ENCODE results near the gene SMIM32. TPM values are rescaled to one million over a fixed set of nuclear protein-coding genes. Genes with fewer than 3 reads are reported as not detected.
A peak's percentile ranks its signal among the peaks of the same experiment; 100 is the strongest.

Gene SMIM32
- total RNA-seq, 1 donor from 2014 or later: not detected

DNA sequence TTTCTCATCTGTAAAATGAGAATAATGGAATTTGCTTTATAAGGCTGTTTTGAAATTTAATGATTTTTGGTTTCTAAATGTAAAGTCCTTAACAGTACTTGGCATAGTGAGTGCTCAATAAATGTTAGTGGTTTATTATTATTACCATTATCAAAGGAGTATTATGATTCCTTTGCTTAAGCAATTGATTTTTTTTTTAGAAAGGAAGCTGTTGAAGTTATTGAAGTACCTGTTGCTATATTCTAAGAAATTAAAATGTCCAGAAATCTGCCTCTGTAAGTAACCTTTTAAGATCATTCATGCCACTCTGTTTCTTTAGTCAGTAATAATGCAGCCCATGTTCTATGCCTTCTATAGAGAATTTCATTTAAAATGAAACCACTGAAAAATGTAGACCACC lies 45.3 kb downstream of the SMIM32 start:
- ATAC-seq: no peak
- intact Hi-C loops (cut with micrococcal nuclease): no loop called here
- no peak for DNase-seq

DNA sequence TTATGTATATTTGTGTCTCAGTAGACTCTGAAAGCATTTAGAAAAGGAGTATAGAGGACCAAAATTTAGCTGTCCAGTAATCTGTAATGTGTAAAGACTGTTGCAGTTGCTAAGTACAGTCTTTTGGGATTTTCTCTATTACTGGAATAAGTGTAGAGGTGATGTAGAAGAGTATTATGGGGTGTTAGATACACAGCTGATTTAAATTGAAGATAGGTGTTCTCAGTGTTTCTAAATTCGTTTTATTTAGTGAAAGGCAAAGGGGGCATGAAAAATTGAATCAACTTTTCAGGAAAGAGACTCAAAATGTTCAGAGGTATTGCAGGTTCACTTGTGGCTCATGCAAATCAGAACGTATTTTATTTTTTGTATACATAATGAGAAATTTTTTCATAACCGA lies 46.8 kb downstream of the SMIM32 start:
- no peak for DNase-seq
- ATAC-seq: no peak
- intact Hi-C loops (cut with micrococcal nuclease): no loop called here

DNA sequence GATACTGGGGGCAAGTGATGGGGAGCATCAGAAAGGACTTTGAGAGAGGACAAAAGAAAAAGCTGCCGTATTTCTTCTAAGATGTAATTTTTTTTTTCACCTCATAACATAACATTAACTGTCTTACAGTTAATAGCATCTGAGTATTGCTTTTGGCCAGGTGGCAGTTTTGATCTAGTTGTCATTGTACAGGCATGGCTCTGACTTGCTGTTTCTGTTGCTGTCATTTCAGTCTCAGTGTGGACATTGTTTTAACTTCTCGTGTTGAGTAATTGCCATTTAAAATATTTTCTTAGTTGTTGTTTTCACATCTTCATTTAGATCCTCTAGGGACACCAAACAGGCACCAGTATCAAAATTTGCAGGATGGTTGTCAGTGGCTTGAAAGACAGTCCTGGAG lies 47.9 kb downstream of the SMIM32 start:
- intact Hi-C loops (cut with micrococcal nuclease): no loop called here
- DNase-seq: no peak
- ATAC-seq: no peak

DNA sequence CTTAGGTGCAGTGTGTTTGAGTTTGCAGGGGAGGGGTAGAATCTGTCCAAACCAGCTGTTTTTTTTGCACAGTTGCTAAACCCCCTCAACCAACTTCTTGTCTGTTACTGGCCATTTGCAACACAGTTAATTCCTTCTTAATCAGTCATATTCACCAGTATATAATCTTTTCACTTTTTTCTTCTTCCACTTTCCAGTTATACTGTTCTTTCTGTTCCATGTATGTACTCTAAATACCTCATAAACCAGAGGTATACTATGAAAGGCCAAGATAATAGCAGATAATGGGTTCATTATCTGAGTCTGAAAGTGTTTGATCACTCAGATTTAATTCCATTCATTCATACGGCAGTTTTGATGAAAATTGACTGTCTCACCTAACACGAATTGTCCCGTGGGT lies 49.2 kb downstream of the SMIM32 start:
- ATAC-seq (no peak), DNase-seq (no peak)
- intact Hi-C loops (cut with micrococcal nuclease): no loop called here

DNA sequence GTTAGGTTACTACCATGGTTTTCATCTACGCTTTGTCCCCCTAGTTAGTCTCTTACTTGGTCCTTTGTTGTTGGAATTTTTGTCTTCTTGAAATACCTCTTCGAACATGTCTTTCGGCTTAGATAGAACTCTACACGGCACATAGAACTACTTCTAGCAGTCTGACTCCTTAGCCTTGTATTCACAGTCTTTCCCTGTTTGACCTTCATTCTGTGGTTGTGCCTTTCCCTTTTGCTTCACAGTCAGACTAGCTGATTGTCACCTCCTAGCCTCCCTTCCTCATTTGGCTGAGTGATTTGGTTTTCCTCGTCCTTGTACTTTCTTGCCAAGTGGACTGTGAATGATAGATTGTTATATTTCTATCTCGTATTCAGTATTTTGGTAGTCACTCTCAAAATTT lies 49.6 kb downstream of the SMIM32 start:
- DNase-seq (no peak), ATAC-seq (peak; percentile 45)
- intact Hi-C loops (cut with micrococcal nuclease): no loop called here

DNA sequence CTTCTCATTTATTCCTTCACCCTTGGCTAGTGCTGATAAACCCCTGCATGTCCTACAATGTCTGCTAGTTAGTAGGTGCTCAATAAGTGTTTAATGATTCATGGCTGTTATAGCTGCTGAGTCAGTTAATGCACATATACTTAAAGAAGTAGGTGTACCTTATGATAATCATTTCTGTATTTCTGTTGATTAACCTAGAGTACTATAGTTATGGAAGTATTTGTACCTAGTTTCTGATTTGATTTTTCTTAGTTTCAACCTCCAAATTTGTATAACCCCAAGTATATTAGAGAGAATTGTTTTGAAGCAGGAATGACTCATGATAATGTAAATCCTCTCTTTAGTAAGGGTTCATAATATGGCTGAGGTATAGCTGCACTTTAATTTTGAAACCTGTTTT lies 51.4 kb downstream of the SMIM32 start:
- no peak for DNase-seq
- no peak for ATAC-seq
- intact Hi-C loops (cut with micrococcal nuclease): no loop called here

Other genes with a start within 250 kb of the SMIM32 start
- not detected for gene LECT2, start 238.2 kb downstream of the SMIM32 start, total RNA-seq
- 47.6 TPM for gene TGFBI, start 164.2 kb downstream of the SMIM32 start, total RNA-seq
- 41.7 TPM for gene SMAD5, start 60.3 kb downstream of the SMIM32 start, total RNA-seq
- not detected for gene TRPC7, start 172.4 kb upstream of the SMIM32 start, total RNA-seq

Measured in left ventricle myocardium superior (tissue), 1 donor.